Choroid plexus epithelial cell (primary cell): ENCODE results near the gene ZP1.

Experiments used
- DNase-seq: peaks from one replicate; pipeline ENCODE4 v3.0.0-alpha.2; 2010; ENCODE audit warnings: low read depth
- H3K4me3 ChIP-seq: 2 replicates; pipeline ENCODE4 v1.5.1; 2011; ENCODE audit warnings: low read depth, mild to moderate bottlenecking, control low read depth, low read length, moderate library complexity
- TF ChIP-seq, protein P1 (sequence below): conservative IDR thresholded peaks from 2 replicates; pipeline ENCODE4 v1.5.1; 2011; ENCODE audit warnings: low read depth, mild to moderate bottlenecking, control low read depth, inconsistent platforms, low read length, moderate library complexity

ZP1 gene

DNA sequence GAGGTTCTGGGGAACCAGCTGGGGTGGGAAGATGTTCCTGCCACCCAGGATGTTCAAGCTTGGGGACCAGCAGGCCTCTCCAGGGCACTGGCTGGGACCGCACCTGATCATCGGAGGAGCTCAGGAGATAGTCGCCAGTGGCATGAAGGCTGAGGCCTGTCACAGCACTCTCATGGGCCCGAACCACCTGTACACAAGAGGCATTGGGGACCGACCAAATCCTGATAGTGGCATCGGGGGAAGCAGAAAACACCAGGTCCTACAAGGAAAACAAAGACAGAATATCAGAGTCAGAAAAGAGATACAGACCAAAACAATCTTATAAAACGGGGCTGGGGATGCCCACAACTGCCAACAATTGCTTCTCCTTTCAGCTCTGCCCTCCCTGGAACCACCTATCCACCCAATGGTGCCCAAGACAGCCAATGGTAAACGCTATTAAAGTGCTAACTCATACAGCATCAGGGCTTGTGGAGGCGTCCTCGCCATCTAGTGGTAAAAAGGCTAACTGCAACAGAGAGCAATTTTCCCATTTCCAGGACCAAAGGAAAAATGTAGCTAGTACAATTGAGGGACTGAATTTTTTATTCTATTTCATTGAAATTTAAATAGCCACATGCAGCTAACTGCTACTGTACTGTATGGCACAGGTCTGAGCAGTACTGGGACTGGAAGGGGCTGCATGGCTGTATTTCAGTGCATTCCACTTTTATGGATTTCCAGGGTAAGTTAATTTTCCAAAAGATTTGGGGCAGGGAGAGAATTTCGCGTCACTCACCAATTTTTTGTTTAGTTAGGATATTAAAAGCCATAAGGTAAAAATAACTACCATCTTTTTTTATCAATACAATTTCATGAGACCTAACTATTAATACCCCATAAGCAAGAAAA lies 31.9 kb downstream of the ZP1 start:
- peak; percentile 83 for DNase-seq
- H3K4me3 ChIP-seq: no peak overlapping the region
- TF ChIP-seq, protein P1, sequence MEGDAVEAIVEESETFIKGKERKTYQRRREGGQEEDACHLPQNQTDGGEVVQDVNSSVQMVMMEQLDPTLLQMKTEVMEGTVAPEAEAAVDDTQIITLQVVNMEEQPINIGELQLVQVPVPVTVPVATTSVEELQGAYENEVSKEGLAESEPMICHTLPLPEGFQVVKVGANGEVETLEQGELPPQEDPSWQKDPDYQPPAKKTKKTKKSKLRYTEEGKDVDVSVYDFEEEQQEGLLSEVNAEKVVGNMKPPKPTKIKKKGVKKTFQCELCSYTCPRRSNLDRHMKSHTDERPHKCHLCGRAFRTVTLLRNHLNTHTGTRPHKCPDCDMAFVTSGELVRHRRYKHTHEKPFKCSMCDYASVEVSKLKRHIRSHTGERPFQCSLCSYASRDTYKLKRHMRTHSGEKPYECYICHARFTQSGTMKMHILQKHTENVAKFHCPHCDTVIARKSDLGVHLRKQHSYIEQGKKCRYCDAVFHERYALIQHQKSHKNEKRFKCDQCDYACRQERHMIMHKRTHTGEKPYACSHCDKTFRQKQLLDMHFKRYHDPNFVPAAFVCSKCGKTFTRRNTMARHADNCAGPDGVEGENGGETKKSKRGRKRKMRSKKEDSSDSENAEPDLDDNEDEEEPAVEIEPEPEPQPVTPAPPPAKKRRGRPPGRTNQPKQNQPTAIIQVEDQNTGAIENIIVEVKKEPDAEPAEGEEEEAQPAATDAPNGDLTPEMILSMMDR: peak; percentile 99

DNA sequence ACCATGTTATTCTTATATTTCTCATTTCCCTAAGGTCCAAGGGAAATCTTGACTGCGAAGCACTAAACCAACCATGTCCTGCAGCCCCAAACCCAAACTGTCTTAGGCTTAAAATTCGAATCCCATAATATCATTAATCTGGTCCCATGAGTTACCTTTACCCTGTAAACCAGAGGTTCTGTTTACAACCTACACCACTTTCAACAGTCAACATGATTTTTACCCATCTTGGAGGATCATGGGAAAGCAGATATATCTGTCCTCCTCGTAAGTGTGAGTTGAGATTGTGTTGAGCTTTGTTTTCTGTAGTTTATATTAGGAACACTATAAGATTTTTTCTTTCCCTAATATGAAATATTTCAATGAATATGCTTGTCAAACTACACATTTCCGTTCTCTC lies 32.6 kb downstream of the ZP1 start:
- no peak overlapping the region for H3K4me3 ChIP-seq
- TF ChIP-seq, protein P1: no peak

DNA sequence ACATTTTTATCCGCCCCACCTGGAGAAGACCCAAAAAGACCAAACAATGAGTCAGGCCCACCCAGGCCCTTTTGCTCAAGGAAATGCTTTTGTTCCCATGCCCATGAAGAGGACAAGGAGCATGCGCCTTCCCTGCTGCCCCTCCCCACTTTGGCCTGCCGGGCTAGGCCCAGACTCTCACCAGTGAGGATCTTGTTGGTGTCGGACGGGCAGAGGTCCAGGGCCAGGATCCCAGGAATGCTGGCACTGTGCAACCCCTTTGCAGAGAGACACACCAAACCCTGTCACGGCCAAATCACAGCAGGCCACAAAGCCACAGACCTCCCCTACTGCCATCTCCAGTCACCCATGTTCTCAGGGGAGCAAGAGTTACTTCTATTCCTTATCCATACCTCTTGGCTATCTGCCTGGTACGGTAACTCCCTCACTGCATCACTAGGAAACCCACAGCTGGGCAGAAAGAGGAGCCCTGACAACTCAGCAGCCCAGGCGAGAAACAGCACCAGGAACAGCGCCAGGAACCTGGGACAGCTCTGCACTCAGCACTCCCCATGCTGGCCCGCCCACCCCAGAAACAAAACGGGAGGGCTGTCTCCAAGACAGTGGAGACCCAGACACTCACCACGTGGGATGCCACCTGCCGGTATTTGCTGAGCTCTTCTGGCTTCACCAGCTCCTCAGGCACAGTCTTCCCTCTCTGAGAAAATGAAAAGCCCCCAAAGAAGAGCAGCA lies 33.5 kb downstream of the ZP1 start:
- TF ChIP-seq, protein P1: no peak
- H3K4me3 ChIP-seq: no peak overlapping the region
- DNase-seq: no peak

More for the DNA sequence above, 32.6 kb downstream of the ZP1 start:
- DNase-seq: no peak

DNA sequence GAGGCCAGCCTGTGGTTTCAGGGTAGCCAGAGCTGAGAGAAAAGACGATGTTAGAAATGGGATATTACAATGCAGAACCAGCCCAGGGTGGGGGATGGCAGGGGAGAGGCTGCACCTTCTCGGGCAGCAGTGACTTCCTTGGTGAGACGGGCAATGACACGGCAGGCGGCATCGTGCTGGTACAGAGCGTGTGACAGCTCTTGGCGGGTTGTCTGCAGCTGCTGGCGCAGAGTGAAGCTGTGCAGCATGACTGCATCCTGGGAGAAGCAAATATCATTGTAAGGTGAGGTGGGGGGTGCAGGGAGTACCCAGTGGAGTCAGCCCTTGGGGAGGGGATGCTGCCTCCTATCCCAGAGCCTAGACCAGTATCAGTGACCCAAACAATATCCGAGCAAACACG lies 35.3 kb downstream of the ZP1 start:
- DNase-seq: no peak
- H3K4me3 ChIP-seq: no peak overlapping the region
- TF ChIP-seq, protein P1: no peak

DNA sequence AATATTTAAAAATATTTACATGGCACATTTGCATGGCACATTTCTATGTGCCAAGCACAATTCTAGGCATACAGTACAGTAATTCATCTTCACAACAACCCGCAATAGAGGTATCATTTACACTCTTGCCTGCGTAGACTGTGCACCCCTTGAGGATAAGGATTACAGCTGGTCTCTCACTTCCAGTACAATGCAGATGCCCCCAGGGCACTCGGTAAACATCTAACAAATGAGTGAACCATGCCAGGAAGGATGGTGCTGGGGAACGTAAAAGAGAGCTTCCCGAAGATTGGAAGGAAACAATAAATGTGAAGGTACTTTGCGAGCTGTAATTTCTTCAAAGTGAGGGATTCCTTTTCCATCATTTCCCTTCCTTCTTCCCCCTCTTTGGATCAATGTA lies 37.7 kb downstream of the ZP1 start:
- H3K4me3 ChIP-seq: peak overlapping the region; percentile 90
- DNase-seq: no peak
- TF ChIP-seq, protein P1: no peak

DNA sequence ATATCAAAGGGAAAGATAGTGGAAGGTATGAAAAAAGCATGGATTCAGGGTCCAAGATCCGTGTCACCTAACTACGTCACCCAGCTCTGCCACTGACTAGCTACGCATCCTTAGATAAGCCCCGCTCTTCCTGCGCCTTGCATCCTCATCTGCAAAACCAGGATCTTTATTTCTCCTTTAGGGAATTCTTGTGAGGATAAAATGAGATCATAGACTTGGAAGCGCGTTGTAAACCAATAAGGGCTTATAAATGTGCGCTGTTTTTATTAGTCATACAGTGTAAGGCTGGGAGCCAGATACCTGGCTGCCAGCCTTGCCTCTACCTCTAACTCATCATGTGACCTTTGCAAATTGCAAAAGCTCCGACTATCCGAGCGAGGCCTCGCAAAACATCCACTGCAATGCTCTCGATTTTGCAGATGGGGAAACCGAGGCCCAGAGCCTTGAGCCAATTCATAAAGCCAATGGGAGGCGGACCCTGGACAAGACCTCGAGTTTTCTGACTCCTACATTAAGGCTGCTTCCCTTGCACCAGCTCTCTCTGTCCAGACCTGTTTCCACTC lies 38.3 kb downstream of the ZP1 start:
- TF ChIP-seq, protein P1: no peak
- peak overlapping the region; percentile 90 for H3K4me3 ChIP-seq
- DNase-seq: peak; percentile 17
